HG03520 (cell line): ENCODE results near the gene PTPN11.
"Not testable (repeated sequence)": the region's sequence is repeated elsewhere in the genome, so short reads cannot be mapped to it uniquely, and the experiment has no call there.

Experiments used
- ATAC-seq: cut with Tn5 transposase; IDR thresholded peaks from one replicate; pipeline ENCODE4 v1.9.1; 2021; ENCODE audit warnings: mild to moderate bottlenecking, moderate library complexity; ENCODE audit not compliant: unreplicated experiment

Gene PTPN11

DNA sequence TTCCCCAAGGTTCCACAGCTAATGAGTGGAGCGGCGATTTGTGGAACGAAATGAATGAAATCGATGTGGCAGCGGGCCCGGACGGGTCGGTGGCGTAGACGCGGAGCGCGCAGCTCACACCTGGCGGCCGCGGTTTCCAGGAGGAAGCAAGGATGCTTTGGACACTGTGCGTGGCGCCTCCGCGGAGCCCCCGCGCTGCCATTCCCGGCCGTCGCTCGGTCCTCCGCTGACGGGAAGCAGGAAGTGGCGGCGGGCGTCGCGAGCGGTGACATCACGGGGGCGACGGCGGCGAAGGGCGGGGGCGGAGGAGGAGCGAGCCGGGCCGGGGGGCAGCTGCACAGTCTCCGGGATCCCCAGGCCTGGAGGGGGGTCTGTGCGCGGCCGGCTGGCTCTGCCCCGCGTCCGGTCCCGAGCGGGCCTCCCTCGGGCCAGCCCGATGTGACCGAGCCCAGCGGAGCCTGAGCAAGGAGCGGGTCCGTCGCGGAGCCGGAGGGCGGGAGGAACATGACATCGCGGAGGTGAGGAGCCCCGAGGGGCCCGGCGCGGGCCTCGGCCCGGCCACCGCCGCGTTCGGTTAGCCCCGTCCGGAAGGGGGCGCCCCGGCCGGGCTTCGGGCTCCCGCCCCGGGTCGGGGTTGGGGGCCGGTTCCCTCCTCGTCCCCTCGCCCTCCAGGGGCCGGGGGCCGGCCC lies at the start of gene PTPN11:
TSS of gene PTPN11 (plus strand) at position 340 of the 689 bp plus-strand sequence. CDS start at position 505, 165 bp downstream.
- ATAC-seq, result peak; percentile 69

DNA sequence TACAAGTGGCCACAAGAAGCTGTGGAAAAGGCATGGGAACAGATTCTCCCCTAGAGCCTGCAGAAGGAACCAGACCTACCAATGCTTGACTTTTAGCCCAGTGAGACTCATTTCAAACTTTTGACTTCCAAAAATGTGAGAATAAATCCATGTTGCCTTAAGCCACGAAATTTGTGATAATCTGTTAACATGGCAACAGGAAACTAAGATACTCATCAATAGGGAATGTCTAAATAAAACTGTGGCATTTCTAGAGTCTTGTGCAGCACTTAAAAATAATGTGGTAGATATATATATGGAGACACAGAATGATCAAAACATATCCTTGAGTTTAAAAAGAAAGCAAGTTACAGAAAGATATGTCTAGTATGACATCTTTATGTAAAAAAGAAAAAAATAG lies 48.5 kb upstream of the PTPN11 start:
- no peak for ATAC-seq

DNA sequence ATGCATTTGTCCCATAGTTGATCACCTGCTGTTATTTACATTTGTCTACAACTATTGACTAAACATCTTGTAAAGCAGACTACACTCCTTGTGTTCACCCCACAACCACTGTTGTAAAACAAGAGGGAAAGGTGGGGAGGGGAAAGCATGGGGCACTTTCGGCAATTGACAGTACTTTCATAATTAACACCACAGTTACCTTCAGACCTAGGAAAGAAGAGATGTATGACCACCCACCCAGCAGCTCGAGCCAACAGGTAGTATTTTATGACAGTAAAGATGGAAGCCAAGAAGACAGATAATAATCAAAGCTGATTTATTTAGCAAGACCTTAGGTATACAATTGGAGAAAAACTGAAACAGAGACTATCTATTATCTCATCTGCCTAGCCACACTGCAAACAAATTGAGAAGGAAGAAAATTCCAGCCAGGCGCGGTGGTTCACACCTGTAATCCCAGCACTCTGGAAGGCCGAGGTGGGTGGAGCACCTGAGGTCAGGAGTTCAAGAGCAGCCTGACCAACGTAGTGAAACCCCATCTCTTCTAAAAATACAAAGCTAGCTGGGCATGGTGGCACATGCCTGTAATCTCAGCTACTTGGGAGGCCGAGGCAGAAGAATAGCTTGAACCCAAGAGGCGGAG lies 47.8 kb upstream of the PTPN11 start:
- no peak for ATAC-seq

GRCh38 chr12:112374166-112374740 lies 44.5 kb upstream of the PTPN11 start:
- no peak for ATAC-seq

- no peak for ATAC-seq
Measured at GRCh38 chr12:112375105-112375504, 43.6 kb upstream of the PTPN11 start.

DNA sequence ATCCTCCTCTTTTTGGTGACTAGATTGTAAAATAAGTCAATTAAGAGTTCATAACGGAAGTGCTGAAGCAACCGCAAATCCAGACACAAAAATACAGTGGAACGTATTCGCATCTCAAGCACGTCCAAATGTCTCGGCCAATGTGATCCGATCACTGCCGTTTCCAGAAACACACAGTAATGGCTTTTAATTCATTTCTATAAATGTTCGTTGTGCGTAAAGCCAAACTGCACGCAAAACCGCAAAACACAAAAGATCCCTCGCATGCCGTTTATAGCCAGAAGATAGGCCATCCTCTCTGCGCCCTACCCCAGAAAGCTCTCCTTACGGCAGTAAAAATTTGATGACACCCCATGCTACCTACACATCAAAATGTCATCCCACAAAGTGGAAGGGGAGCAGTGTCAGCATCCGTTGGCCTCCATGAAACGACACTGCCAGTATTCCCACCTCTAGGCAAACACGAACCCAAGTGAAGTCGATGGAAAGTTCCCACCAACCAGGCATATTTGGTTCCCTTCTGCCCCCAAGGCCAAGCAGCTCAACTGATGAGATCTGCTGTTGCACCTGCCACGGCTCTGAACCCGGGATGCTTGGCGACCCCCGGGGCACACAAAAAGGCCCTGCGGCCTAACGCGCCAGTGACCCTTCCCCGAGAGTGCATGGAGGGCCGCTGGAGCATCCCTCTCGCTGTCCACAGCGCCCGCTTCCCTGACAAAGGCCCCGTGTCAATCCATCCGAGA lies 37.9 kb upstream of the PTPN11 start:
- ATAC-seq, result no peak

GRCh38 chr12:112381406-112381882 lies 37.3 kb upstream of the PTPN11 start:
- ATAC-seq, result peak; percentile 39

- peak; percentile 85 for ATAC-seq
Measured at GRCh38 chr12:112381883-112382796, 36.6 kb upstream of the PTPN11 start, which contains the start of gene HECTD4. TSS of gene HECTD4 (minus strand) at chr12:112382431. CDS start at chr12:112382128, 303 bp downstream.

DNA sequence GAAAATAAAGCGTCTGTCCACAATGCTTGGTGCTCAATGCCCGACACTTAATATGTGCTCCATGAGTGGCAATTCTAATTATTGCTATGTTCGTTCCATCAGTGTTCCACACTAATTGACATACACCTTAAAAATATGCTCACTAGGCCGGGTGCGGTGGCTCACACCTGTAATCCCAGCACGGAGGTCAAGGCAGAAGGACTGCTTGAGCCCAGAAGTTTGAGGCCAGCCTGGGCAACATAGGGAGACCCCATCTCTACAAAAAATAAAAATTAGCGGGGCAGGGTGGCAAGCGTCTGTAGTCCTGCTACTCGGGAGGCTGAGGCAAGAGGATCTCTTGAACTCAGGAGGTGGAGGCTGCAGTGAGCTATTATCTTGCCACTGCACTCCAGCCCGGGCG lies 35.9 kb upstream of the PTPN11 start:
- ATAC-seq, result no peak

DNA sequence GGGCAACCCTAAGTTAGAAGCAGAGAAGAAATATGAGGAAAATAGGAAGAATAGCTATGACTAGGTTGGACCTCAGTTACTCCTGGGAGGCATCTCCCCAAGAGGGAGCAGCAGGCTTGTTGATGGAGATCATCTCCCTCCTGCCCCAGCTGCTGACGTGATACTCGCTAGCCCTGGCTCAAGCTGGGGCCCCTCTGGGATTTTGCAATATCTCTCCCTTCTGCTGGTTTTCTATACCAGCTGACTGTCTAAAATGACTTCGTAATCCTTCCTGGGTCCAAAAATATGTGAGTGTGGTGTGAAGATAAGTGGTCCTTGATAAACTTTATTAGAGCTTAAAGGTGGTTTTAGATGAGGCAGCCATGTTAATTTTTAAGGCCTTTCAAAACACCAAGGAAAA lies 32.0 kb upstream of the PTPN11 start:
- no peak for ATAC-seq

- no peak for ATAC-seq
Measured at GRCh38 chr12:112389228-112389627, 29.5 kb upstream of the PTPN11 start.

GRCh38 chr12:112389922-112390654 lies 28.7 kb upstream of the PTPN11 start:
- ATAC-seq, result not testable (repeated sequence)

- ATAC-seq, result no peak
Measured at GRCh38 chr12:112393328-112393727, 25.4 kb upstream of the PTPN11 start.

DNA sequence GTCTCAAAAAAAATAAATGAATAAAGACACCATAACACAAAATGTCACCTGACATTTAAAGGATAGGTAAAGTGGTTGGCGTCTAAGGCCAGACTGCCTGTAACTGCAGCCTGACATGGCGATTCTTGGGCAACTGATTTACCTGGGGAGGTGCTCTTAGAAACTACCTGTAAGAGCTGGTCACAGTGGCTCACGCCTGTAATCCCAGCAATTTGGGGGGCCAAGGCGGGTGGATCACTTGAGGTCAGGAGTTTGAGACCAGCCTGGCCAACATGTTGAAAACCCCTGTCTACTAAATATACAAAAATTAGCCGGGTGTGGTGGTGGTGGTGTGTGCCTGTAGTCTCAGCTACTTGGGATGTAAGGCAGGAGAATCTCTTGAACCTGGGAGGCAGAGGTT lies 17.7 kb upstream of the PTPN11 start:
- ATAC-seq, result no peak

DNA sequence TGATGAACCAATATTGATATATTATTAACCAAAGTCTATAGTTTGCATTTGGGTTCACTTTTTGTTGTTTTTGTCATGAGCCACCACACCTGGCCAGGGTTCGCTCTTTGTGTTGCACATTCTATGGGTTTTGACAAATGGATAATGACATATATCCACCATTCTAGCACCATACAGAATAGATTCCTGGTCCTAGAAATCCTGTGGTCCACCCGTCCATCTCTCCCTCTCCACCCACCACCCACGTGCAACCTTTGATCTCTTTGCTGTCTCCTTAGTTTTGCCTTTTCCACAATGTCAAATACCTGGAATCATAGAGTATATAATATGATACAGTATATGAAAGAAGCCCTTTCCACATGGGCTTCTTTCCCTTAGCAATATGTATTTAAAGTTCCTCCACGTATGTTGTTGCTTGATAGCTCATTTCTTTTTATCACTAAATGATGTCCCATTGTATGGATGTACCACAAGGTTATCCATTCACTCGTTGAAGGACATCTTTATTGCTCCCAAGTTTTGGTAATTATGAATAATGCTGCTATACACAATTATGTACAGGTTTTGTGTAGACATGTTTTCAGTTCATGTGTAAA lies 16.7 kb upstream of the PTPN11 start:
- ATAC-seq, result no peak

- ATAC-seq, result no peak
Measured at GRCh38 chr12:112406519-112407488, 11.9 kb upstream of the PTPN11 start.

DNA sequence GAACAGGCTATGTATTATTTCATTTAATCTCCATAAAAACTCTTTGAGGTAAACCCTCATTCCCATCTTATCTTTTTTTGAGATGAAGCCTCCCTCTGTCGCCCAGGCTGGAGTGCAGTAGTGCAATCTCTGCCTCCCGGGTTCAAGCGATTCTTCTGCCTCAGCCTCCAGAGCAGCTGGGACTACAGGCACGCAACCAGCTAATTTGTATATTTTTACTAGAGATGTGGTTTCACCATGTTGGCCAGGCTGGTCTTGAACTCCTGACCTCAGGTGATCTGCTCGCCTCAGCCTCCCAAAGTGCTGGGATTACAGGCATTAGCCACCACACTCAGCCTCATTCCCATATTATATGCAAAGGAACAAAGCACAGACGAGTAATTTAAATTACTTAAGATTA lies 11.1 kb upstream of the PTPN11 start:
- ATAC-seq, result not testable (repeated sequence)

DNA sequence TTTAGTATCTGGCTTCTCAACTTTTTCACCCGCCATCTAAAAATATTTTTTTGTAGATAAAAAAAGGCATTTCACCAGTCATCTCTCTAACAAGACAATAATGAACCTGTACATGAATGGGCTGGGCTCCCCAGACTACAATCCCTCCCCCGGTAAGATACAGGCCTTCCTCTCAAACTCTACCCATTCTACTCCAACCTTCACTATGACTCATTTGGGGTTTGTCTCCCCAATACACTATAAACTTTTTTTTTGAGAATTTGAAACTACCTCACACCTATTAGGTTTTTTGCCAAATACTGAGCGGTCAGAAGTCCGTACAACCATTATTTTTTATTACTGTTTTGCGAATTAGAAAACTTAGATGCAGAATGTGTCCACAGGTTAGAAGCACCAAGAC lies 10.1 kb upstream of the PTPN11 start:
- ATAC-seq, result no peak
